Gastrocnemius medialis (tissue), 4 donors: Measurements from ENCODE around the gene MSS51.

Experiments used
- CTCF ChIP-seq, 5 experiments: fragments of 450-650 bp in 3 of 5; fragments of 200-600 bp in 2 of 5; sonication (generic) in 2 of 5; IDR thresholded peaks in 4 of 5; conservative IDR thresholded peaks in 1 of 5; 1 replicate in 4 of 5; 2 replicates in 1 of 5; pipeline ENCODE4 v1.5.1; 2016 to 2019; ENCODE audit warnings: antibody characterized with exemption in 5 of 5, mild to moderate bottlenecking in 3 of 5, moderate library complexity in 3 of 5
- POLR2A ChIP-seq, 2 donors: fragments of 450-650 bp; IDR thresholded peaks; one replicate each; pipeline ENCODE4 v1.6.1; 2017; ENCODE audit warnings: antibody characterized with exemption in 2 of 2, mild to moderate bottlenecking in 2 of 2, moderate library complexity in 2 of 2

GRCh38 chr10:73432646-73433537 lies 469 bp downstream of the MSS51 start:
- no peak for TF ChIP-seq CTCF (IDR thresholded peaks at IDR 0.05 in 4 of 5, conservative IDR thresholded peaks at IDR 0.05 in 1 of 5)
- no peak for TF ChIP-seq POLR2A (IDR thresholded peaks at IDR 0.05)
